ENCODE measurements around the gene PCDHA7.
"Not testable (repeated sequence)": the region's sequence is repeated elsewhere in the genome, so short reads cannot be mapped to it uniquely, and the experiment has no call there.

PCDHA7 gene

DNA sequence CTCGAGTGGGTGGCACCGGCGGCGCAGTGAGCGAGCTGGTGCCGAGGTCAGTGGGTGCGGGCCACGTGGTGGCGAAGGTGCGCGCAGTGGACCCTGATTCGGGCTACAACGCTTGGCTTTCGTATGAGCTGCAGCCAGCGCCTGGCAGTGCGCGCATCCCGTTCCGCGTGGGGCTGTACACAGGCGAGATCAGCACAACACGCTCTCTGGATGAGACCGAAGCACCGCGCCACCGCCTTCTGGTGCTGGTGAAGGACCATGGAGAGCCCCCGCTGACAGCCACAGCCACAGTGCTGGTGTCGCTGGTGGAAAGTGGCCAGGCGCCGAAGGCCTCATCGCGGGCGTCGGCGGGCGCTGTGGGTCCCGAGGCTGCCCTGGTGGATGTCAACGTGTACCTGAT is 10.6 kb upstream of the PCDHA7 start:
- no peak for DNase-seq

DNA sequence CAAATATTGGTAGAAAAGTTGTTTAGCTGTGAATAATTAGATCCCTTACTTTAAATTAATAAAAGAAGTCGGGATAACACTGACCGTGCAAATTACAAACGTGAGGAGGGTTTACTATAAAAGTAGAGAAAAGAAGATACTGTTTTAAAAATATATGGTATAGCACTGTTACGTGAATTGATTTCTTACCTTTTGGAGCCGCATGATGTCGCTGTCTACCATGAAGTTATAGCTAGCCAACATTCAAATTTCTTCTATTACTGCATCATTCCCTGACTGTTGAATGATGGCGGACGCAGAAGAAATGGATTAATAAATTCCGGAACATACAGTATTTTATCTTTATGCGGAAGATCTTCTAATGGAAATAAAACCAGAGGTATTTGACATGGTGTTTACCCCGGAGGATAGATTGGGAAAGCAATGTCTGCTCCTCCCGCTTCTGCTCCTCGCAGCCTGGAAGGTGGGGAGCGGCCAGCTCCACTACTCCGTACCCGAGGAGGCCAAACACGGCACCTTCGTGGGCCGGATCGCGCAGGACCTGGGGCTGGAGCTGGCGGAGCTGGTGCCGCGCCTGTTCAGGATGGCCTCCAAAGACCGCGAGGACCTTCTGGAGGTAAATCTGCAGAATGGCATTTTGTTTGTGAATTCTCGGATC is 6.2 kb upstream of the PCDHA7 start, which contains the start of gene PCDHA6:
TSS of gene PCDHA6 (plus strand) at position 257 of the 658 bp plus-strand sequence. CDS start at position 389, 132 bp downstream.
- peak; percentile 23 for DNase-seq

DNA sequence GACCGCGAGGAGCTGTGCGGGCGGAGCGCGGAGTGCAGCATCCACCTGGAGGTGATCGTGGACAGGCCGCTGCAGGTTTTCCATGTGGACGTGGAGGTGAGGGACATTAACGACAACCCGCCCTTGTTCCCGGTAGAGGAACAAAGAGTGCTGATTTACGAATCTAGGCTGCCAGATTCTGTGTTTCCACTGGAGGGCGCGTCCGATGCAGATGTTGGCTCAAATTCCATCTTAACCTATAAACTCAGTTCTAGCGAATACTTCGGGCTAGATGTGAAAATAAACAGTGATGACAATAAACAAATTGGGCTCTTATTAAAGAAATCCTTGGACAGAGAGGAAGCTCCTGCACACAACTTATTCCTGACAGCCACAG is 5.7 kb upstream of the PCDHA7 start:
- peak; percentile 19 for DNase-seq

DNA sequence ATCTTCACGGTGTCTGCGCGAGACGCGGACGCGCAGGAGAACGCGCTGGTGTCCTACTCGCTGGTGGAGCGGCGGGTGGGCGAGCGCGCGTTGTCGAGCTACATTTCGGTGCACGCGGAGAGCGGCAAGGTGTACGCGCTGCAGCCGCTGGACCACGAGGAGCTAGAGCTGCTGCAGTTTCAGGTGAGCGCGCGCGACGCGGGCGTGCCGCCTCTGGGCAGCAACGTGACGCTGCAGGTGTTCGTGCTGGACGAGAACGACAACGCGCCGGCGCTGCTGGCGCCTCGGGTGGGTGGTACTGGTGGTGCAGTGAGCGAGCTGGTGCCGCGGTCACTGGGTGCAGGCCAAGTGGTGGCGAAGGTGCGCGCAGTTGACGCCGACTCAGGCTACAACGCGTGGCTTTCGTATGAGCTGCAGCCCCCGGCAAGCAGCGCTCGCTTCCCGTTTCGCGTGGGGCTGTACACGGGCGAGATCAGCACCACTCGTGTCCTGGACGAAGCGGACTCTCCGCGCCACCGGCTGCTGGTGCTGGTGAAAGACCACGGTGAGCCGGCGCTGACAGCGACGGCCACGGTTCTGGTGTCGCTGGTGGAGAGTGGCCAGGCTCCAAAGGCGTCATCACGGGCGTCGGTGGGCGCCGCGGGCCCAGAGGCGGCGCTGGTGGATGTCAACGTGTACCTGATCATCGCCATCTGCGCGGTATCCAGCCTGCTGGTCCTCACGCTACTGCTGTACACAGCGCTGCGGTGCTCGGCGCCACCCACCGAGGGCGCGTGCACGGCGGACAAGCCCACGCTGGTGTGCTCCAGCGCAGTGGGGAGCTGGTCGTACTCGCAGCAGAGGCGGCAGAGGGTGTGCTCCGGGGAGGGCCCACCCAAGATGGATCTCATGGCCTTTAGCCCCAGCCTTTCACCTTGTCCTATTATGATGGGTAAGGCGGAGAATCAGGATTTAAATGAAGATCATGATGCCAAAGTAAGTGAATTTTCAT is 4.3 kb upstream of the PCDHA7 start:
- DNase-seq = not testable (repeated sequence)

DNA sequence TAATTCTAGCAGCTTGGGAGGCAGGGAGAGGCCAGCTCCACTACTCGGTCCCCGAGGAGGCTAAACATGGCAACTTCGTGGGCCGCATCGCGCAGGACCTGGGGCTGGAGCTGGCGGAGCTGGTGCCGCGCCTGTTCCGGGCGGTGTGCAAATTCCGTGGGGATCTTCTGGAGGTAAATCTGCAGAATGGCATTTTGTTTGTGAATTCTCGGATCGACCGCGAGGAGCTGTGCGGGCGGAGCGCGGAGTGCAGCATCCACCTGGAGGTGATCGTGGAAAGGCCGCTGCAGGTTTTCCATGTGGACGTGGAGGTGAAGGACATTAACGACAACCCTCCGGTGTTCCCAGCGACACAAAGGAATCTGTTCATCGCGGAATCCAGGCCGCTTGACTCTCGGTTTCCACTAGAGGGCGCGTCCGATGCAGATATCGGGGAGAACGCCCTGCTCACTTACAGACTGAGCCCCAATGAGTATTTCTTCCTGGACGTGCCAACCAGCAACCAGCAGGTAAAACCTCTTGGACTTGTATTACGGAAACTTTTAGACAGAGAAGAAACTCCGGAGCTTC is 455 bp downstream of the PCDHA7 start:
- DNase-seq = not testable (repeated sequence)

DNA sequence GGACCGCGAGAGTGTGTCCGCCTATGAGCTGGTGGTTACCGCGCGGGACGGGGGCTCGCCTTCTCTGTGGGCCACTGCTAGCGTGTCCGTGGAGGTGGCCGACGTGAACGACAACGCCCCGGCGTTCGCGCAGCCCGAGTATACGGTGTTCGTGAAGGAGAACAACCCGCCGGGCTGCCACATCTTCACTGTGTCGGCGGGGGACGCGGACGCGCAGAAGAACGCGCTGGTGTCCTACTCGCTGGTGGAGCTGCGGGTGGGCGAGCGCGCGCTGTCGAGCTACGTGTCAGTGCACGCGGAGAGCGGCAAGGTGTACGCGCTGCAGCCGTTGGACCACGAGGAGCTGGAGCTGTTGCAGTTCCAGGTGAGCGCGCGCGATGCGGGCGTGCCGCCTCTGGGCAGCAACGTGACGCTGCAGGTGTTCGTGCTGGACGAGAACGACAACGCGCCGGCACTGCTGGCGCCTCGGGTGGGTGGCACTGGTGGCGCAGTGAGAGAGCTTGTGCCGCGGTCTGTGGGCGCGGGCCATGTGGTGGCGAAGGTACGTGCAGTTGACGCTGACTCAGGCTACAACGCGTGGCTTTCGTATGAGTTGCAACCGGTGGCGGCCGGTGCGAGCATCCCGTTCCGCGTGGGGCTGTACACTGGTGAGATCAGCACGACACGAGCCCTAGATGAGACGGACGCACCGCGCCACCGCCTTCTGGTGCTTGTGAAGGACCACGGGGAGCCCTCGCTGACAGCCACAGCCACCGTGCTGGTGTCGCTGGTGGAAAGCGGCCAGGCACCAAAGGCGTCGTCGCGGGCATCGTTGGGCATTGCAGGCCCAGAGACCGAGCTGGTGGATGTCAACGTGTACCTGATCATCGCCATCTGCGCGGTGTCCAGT is 1.8 kb downstream of the PCDHA7 start:
- DNase-seq = no peak

DNA sequence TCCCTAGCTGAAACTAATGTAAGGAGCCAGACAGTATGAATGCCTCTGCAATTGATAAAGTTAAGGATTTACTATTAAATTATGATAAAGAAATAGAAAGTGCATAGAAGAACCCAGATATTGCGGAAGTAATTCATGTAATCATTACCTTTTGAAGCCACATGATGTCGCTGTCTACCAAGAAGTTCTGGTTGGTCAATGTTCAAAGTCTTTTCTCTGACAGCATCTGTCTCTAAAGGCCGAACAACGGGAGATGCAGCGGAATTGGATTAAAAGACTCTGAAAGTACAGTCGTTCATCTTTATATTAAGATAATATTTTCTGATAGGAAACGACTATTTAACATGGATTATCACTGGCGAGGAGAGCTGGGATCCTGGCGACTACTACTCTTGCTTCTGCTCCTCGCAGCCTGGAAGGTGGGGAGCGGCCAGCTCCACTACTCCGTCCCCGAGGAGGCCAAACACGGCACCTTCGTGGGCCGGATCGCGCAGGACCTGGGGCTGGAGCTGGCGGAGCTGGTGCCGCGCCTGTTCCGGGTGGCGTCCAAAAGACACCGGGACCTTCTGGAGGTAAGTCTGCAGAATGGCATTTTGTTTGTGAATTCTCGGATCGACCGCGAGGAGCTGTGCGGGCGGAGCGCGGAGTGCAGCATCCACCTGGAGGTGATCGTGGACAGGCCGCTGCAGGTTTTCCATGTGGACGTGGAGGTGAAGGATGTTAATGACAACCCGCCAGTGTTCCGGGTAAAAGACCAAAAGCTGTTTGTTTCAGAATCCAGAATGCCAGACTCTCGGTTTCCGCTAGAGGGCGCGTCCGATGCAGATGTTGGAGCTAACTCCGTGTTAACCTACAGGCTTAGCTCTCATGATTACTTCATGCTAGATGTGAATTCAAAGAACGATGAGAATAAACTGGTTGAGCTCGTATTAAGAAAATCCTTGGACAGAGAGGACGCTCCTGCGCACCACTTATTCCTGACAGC is 7.2 kb downstream of the PCDHA7 start, which contains the start of gene PCDHA8:
TSS of gene PCDHA8 (plus strand) at position 210 of the 985 bp plus-strand sequence. CDS start at position 345, 135 bp downstream.
- DNase-seq = no peak

DNA sequence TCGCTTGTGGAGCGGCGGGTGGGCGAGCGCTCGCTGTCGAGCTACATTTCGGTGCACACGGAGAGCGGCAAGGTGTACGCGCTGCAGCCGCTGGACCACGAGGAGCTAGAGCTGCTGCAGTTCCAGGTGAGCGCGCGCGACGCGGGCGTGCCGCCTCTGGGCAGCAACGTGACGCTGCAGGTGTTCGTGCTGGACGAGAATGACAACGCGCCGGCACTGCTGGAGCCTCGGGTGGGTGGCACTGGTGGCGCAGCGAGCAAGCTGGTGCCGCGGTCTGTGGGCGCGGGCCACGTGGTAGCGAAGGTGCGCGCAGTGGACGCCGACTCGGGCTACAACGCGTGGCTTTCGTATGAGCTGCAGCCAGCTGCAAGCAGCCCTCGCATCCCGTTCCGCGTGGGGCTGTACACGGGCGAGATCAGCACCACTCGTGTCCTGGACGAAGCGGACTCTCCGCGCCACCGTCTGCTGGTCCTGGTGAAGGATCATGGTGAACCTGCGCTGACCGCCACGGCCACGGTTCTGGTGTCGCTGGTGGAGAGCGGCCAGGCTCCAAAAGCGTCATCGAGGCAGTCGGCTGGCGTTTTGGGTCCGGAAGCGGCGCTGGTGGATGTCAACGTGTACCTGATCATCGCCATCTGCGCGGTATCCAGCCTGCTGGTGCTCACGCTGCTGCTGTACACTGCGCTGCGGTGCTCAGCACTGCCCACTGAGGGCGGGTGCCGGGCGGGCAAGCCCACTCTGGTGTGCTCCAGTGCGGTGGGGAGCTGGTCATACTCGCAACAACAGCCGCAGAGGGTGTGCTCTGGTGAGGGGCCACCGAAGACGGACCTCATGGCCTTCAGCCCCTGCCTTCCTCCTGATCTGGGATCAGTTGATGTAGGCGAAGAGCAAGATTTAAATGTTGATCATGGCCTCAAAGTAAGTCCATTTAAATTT is 9.0 kb downstream of the PCDHA7 start:
- DNase-seq = no peak

DNA sequence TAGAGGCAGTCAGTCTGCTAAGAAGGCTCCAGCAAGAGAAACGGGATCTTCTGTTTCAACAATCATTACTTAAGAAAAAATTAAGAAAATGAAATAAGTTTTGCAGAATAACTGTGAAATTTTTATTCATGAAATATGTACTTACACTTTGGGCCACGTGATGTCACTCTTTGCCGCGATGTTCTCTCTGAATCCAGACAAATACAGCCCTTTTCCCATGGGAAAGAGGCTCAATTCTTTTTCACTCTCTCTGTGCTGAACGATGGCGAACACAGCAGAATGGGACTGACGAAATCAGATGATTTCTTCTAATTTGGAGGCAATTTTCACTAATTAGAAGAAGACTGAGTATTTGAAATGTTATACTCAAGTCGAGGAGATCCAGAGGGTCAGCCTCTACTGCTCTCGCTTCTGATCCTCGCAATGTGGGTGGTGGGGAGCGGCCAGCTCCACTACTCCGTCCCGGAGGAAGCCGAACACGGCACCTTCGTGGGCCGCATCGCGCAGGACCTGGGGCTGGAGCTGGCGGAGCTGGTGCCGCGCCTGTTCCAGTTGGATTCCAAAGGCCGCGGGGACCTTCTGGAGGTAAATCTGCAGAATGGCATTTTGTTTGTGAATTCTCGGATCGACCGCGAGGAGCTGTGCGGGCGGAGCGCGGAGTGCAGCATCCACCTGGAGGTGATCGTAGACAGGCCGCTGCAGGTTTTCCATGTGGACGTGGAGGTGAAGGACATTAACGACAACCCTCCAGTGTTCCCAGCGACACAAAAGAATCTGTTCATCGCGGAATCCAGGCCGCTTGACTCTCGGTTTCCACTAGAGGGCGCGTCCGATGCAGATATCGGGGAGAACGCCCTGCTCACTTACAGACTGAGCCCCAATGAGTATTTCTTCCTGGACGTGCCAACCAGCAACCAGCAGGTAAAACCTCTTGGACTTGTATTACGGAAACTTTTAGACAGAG is 14.4 kb downstream of the PCDHA7 start, which contains the start of gene PCDHA9:
TSS of gene PCDHA9 (plus strand) at position 244 of the 964 bp plus-strand sequence. CDS start at position 358, 114 bp downstream.
- DNase-seq = not testable (repeated sequence)

DNA sequence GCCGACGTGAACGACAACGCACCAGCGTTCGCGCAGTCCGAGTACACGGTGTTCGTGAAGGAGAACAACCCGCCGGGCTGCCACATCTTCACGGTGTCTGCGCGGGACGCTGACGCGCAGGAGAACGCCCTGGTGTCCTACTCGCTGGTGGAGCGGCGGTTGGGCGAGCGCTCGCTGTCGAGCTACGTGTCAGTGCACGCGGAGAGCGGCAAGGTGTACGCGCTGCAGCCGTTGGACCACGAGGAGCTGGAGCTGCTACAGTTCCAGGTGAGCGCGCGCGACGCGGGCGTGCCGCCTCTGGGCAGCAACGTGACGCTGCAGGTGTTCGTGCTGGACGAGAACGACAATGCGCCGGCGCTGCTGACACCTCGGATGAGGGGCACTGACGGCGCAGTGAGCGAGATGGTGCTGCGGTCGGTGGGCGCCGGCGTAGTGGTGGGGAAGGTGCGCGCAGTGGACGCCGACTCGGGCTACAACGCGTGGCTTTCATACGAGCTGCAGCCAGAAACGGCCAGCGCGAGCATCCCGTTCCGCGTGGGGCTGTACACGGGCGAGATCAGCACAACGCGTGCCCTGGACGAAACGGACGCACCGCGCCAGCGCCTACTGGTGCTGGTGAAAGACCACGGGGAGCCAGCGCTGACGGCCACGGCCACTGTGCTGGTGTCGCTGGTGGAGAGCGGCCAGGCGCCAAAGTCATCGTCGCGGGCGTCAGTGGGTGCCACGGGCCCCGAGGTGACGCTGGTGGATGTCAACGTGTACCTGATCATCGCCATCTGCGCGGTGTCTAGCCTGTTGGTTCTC is 16.0 kb downstream of the PCDHA7 start:
- not testable (repeated sequence) for DNase-seq

DNA sequence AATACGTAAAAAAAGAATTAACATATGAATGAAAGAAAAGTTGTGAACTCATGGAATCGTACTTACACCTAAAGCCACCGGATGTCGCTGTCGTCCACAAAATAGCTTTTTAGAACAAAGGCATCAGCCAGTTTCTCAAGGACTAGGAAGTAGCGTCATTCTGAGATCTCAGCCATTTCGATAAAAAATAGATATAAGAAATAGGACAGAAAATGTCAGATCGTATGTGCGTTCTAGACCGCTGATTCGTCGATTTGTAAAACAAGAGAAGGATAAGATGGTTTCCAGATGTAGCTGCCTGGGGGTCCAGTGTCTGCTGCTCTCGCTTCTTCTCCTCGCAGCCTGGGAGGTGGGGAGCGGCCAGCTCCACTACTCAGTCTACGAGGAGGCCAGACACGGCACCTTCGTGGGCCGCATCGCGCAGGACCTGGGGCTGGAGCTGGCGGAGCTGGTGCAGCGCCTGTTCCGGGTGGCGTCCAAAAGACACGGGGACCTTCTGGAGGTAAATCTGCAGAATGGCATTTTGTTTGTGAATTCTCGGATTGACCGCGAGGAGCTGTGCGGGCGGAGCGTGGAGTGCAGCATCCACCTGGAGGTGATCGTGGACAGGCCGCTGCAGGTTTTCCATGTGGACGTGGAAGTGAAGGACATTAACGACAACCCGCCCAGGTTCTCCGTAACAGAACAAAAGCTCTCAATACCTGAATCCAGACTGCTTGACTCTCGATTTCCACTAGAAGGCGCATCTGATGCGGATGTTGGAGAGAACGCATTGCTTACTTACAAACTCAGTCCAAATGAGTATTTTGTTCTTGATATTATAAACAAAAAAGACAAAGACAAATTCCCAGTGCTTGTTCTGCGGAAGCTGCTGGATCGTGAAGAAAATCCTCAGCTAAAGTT is 22.0 kb downstream of the PCDHA7 start, which contains the start of gene PCDHA10:
TSS of gene PCDHA10 (plus strand) at position 126 of the 903 bp plus-strand sequence. CDS start at position 278, 152 bp downstream.
- no peak for DNase-seq

DNA sequence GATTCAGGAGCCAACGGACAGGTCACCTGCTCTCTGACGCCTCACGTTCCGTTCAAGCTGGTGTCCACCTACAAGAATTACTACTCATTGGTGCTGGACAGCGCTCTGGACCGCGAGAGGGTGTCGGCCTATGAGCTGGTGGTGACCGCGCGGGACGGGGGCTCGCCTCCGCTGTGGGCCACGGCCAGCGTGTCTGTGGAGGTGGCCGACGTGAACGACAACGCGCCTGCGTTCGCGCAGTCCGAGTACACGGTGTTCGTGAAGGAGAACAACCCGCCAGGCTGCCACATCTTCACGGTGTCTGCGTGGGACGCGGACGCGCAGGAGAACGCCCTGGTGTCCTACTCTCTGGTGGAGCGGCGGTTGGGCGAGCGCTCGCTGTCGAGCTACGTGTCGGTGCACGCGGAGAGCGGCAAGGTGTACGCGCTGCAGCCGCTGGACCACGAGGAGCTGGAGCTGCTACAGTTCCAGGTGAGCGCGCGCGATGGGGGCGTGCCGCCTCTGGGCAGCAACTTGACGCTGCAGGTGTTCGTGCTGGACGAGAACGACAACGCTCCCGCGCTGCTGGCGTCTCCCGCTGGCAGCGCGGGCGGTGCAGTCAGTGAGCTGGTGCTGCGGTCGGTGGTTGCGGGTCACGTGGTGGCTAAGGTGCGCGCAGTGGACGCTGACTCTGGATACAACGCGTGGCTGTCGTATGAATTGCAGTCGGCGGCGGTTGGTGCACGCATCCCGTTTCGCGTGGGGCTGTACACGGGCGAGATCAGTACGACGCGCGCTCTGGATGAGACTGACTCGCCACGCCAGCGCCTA is 23.3 kb downstream of the PCDHA7 start:
- DNase-seq = no peak

DNA sequence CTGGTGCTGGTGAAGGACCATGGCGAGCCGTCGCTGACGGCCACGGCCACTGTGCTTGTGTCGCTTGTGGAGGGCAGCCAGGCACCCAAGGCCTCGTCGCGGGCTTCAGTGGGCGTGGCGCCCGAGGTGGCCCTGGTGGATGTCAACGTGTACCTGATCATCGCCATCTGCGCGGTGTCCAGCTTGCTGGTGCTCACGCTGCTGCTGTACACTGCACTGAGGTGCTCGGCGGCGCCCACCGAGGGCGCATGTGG is 23.8 kb downstream of the PCDHA7 start:
- DNase-seq = no peak

DNA sequence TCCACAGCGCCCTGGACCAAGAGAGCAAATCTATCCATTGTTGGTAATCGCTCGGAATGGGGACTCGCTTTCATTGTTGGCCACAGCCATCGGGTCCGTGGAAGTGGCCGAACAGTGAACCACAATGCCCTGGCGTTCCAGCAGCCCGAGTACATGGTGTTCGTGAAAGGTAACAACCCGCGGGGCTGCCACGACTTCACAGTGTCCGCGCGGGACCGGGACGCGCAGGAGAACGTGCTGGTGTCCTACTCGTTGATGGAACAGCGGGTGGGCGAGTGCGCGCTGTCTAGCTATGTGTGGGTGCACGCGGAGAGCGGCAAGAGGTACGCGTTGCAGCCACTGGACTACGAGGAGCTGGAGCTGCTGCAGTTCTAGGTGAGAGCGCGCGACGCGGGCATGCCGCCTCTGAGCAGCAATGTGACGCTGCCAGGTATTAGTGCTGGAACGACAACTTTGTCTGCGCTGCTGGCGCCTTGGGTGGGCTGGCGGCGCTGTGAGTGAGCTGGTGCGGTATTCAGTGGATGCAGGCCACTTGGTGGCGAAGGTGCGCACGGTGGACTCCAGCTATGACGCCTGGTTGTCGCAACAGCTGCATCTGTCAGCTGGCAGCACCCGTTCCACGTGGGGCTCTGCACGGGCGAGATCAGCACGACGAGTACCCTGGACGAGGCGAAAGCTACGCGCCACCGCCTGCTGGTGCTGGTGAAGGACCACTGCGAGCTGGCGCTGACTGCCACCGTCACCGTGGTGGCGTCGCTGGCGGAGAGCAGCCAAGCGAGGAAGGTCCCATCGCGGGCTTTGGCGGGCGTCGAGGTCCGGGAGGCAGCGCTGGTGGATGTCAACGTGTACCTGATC is 28.6 kb downstream of the PCDHA7 start:
- no peak for DNase-seq
